Loucy (cell line): ENCODE measurements around the gene EEFSEC.

Source experiments
- H2AFZ ChIP-seq: fragments of 200-600 bp; sonication (generic); 2 replicates; pipeline ENCODE4 v1.6.0; 2016; ENCODE audit warnings: antibody characterized with exemption, mild to moderate bottlenecking, low read length, moderate library complexity
- H3F3A ChIP-seq: fragments of 200-600 bp; 2 replicates; pipeline ENCODE4 v1.6.0; 2016; ENCODE audit warnings: antibody characterized with exemption, low read depth, mild to moderate bottlenecking
- H3K27me3 ChIP-seq: fragments of 200-600 bp; sonication (generic); 2 replicates; pipeline ENCODE4 v1.6.1; 2014; ENCODE audit warnings: low read length, mild to moderate bottlenecking; ENCODE audit not compliant: insufficient read depth, poor library complexity, severe bottlenecking
- H3K36me3 ChIP-seq: fragments of 200-600 bp; sonication (generic); 2 replicates; pipeline ENCODE4 v1.6.1; 2016; ENCODE audit warnings: low read length; ENCODE audit not compliant: insufficient read depth
- H3K4me1 ChIP-seq: fragments of 200-600 bp; sonication (generic); 2 replicates; pipeline ENCODE4 v1.5.1; 2014; ENCODE audit warnings: low read length, mild to moderate bottlenecking; ENCODE audit not compliant: insufficient read depth, poor library complexity, severe bottlenecking
- H3K4me2 ChIP-seq: fragments of 200-600 bp; sonication (generic); 2 replicates; pipeline ENCODE4 v1.6.0; 2014; ENCODE audit warnings: antibody characterized with exemption, low read length, low read depth, mild to moderate bottlenecking; ENCODE audit not compliant: poor library complexity, severe bottlenecking
- H3K4me3 ChIP-seq: fragments of 200-600 bp; sonication (generic); 2 replicates; pipeline ENCODE4 v1.5.1; 2014; ENCODE audit warnings: low read length, mild to moderate bottlenecking, mixed read lengths; ENCODE audit not compliant: poor library complexity, severe bottlenecking
- H3K79me2 ChIP-seq: fragments of 200-600 bp; sonication (generic); 2 replicates; pipeline ENCODE4 v1.6.1; 2014; ENCODE audit warnings: low read length; ENCODE audit not compliant: insufficient read depth
- H3K9ac ChIP-seq: fragments of 200-600 bp; sonication (generic); 2 replicates; pipeline ENCODE4 v1.6.0; 2014; ENCODE audit warnings: mild to moderate bottlenecking, low read depth, low read length, moderate library complexity; ENCODE audit not compliant: poor library complexity, severe bottlenecking
- H3K9me2 ChIP-seq: fragments of 200-600 bp; sonication (generic); replicated peaks from 2 replicates; pipeline ENCODE4 v1.6.1; 2016; ENCODE audit warnings: low read depth, low read length, mixed read lengths
- H3K9me3 ChIP-seq: fragments of 200-600 bp; sonication (generic); 2 replicates; pipeline ENCODE4 v1.6.1; 2014; ENCODE audit warnings: mild to moderate bottlenecking, antibody characterized with exemption, low read length, low read depth; ENCODE audit not compliant: insufficient read depth
- H4K20me1 ChIP-seq: fragments of 200-600 bp; sonication (generic); 2 replicates; pipeline ENCODE4 v1.6.0; 2014; ENCODE audit warnings: antibody characterized with exemption, low read length, mild to moderate bottlenecking; ENCODE audit not compliant: insufficient read depth, poor library complexity, severe bottlenecking
- EZH2phosphoT487 ChIP-seq: fragments of 200-600 bp; IDR thresholded peaks from 2 replicates; pipeline ENCODE4 v1.6.1; 2018; ENCODE audit warnings: antibody characterized with exemption, mild to moderate bottlenecking, moderate library complexity, borderline replicate concordance
- TF ChIP-seq, protein P1 (sequence below): fragments of 200-600 bp; sonication (generic); conservative IDR thresholded peaks from 2 replicates; pipeline ENCODE4 v1.5.1; 2014; ENCODE audit warnings: mild to moderate bottlenecking, antibody characterized with exemption, low read length

EEFSEC gene

DNA sequence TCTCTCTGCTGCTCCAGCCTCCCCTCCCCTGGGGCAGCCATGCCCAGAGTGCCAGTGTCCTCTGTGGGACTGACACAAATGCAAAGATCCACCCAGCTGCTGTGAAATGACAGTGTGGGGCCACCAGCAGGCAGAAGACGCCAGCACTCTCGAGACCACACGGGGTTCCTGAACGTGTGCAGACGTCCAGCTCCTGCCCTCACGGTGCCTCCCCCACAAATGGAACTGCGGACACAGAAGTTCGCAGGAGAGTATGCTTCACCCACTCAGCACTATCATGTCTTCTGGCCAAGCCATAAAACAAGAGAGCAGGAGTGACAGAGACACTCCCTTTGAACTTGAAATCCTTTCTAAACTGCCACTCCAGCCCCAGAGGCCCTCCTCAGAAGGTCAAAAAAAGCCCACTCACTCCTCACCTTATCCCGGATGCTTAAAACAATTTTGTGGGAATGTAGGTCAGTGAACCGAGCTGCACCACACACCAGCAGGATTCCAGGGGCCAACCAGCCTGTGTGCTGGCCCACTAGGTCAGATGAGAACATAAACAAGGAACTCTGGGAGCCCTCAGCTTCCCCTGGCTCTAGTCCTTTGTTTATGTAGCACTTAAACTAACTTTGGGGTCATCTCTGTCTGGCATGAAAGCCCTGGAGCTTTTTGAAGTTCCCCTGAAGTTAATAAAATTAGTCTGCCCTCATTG is 200.9 kb downstream of the EEFSEC start:
- TF ChIP-seq EZH2phosphoT487: no peak
- TF ChIP-seq, protein P1, sequence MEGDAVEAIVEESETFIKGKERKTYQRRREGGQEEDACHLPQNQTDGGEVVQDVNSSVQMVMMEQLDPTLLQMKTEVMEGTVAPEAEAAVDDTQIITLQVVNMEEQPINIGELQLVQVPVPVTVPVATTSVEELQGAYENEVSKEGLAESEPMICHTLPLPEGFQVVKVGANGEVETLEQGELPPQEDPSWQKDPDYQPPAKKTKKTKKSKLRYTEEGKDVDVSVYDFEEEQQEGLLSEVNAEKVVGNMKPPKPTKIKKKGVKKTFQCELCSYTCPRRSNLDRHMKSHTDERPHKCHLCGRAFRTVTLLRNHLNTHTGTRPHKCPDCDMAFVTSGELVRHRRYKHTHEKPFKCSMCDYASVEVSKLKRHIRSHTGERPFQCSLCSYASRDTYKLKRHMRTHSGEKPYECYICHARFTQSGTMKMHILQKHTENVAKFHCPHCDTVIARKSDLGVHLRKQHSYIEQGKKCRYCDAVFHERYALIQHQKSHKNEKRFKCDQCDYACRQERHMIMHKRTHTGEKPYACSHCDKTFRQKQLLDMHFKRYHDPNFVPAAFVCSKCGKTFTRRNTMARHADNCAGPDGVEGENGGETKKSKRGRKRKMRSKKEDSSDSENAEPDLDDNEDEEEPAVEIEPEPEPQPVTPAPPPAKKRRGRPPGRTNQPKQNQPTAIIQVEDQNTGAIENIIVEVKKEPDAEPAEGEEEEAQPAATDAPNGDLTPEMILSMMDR: no peak
- Histone ChIP-seq H3K9me3 (no peaks in the 10 kb centered on the region), H2AFZ (no peak overlapping the region), H4K20me1 (no peaks in the 10 kb centered on the region), H3K9ac (no peak overlapping the region), H3F3A (no peaks in the 10 kb centered on the region), H3K27me3 (no peaks in the 10 kb centered on the region), H3K4me1 (peaks cover 4% of the 10 kb centered on the region), H3K4me3 (no peak overlapping the region), H3K4me2 (no peak overlapping the region), H3K79me2 (no peaks in the 10 kb centered on the region), H3K36me3 (peaks cover 14% of the 10 kb centered on the region; the same call in 1 of the 2 replicates), H3K9me2 (no peaks in the 10 kb centered on the region)

DNA sequence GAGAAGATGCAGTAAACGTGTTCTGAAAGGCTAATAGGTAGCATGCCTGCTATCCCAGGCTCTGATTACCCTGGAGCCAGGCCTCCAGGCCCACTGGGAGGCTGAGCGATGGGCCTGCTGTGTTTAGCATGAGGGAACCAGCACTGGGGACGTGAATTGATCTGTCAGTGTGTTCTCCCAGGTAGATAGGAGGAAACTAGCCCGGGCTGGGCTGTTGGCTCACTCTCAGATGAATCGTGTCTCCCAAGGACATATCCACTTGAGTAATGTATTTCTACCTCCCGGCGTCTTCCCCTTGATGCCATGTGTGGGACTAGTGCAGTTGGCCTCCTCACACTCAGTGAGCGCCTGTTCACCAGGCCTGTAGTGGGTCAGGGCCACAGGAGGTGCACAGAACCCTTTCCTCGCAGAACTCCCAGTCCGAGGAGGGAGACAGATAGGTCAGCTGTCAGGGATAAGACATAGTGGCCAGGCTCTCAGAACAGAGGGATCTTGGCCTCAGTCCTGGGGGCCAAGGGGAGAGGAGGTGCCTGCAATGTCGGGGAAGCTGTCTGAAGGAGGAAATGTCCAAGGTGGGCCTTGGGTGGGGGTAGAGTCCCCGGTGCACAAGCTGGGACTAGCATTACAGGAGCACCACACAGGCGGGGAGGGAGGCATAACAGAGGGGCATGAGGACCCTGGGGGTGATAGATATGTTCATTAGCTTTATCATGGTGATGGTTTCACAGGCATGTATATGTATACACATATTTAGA is 201.7 kb downstream of the EEFSEC start:
- Histone ChIP-seq H3K4me3 (no peak overlapping the region), H3K9ac (no peak overlapping the region)
- no peak for TF ChIP-seq EZH2phosphoT487
- TF ChIP-seq, protein P1: no peak

DNA sequence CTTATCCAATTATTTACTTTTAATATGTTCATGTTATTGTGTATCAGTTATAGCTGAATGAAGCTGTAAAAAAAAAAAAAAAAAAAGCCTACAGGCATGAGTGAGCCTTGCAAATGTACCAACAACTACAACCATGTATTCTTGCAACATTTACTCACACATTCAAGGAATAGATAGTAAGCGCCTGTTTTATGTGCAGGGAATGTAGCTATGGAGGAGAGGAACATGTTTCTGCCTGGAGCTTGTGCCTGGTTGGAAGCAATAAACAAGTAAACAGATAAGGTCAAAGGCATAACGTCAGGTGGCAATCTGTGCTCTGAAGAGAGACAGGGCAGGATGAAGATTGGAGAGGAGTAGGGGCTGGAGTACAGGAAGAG is 202.2 kb downstream of the EEFSEC start:
- Histone ChIP-seq H4K20me1 (no peaks in the 10 kb centered on the region), H3K9ac (no peak overlapping the region)
- TF ChIP-seq, protein P1: no peak
- TF ChIP-seq EZH2phosphoT487: no peak

More for the DNA sequence above, 201.7 kb downstream of the EEFSEC start:
- Histone ChIP-seq H3K9me2 (no peaks in the 10 kb centered on the region), H3K36me3 (peaks cover 14% of the 10 kb centered on the region; the same call in 1 of the 2 replicates), H3K9me3 (no peaks in the 10 kb centered on the region), H3K79me2 (no peaks in the 10 kb centered on the region), H3K4me1 (no peaks in the 10 kb centered on the region), H4K20me1 (no peaks in the 10 kb centered on the region), H3F3A (no peaks in the 10 kb centered on the region), H2AFZ (no peak overlapping the region), H3K4me2 (no peak overlapping the region), H3K27me3 (no peaks in the 10 kb centered on the region)

More for the DNA sequence above, 202.2 kb downstream of the EEFSEC start:
- H3K4me1 ChIP-seq: no peaks in the 10 kb centered on the region
- H3F3A ChIP-seq: no peaks in the 10 kb centered on the region
- H3K27me3 ChIP-seq: no peaks in the 10 kb centered on the region
- no peak overlapping the region for H3K4me3 ChIP-seq
- no peaks in the 10 kb centered on the region for H3K9me3 ChIP-seq
- H3K4me2 ChIP-seq: no peak overlapping the region
- H3K9me2 ChIP-seq: no peaks in the 10 kb centered on the region
- no peak overlapping the region for H2AFZ ChIP-seq
- H3K36me3 ChIP-seq: peaks cover 14% of the 10 kb centered on the region; the same call in 1 of the 2 replicates
- no peaks in the 10 kb centered on the region for H3K79me2 ChIP-seq
